ENCODE results near the gene ANO6.

DNA sequence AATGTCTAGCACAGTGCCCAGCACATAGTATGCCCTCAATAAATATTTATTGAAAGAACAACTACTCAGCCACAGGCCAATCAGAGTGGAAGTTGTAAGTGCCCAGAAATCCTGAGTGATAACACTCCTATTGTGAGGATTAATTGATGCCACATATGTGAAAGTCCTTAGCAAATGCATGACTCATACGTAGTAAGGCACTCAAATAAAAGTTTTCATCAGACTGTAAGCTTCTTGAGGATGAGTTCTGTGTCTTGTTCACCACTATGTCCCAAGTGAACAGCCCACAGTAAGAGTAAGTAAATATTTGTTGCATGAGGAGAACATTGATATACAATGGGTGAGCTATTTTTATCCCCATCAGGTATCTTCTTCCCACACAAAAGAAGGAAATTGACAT lies 24.7 kb upstream of the ANO6 start:
- TF ChIP-seq, protein P1, sequence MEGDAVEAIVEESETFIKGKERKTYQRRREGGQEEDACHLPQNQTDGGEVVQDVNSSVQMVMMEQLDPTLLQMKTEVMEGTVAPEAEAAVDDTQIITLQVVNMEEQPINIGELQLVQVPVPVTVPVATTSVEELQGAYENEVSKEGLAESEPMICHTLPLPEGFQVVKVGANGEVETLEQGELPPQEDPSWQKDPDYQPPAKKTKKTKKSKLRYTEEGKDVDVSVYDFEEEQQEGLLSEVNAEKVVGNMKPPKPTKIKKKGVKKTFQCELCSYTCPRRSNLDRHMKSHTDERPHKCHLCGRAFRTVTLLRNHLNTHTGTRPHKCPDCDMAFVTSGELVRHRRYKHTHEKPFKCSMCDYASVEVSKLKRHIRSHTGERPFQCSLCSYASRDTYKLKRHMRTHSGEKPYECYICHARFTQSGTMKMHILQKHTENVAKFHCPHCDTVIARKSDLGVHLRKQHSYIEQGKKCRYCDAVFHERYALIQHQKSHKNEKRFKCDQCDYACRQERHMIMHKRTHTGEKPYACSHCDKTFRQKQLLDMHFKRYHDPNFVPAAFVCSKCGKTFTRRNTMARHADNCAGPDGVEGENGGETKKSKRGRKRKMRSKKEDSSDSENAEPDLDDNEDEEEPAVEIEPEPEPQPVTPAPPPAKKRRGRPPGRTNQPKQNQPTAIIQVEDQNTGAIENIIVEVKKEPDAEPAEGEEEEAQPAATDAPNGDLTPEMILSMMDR (IDR thresholded peaks at IDR 0.05) = no peak
- TF ChIP-seq POLR2A (IDR thresholded peaks at IDR 0.05) = no peak
